ENCODE results near the gene LAMB3.

The LAMB3 gene

DNA sequence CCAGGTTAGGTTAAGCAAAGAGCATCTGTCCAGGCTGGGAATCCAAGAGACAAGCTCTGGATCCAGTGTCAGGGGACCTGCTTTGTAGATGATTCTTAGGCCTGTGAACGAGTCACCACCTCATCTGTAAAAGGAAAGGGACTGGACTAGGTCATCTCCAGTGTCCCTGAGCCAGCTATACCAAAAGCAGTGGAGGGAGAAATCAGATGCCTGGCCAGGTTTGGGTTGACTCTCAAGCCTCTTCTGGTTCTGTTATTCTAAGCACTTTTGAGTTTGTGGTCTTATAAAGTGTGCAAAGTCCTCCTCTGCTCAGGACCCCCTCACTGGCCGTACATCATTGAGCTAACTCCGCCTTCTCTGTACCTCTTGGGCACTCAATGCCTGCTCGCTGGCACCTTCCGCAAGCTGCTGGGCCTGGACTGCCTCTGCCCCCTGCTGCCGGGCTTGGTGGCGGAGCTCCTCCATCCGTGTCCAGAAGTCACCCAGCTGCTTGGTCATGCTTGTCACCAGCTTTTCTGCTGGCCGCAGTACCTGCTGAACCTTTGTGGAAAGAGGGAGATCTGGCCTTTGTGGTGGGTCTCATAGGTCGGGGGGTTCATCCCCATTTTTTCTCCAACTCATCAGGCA is 35.1 kb downstream of the LAMB3 start:
- DNase-seq: no peak

DNA sequence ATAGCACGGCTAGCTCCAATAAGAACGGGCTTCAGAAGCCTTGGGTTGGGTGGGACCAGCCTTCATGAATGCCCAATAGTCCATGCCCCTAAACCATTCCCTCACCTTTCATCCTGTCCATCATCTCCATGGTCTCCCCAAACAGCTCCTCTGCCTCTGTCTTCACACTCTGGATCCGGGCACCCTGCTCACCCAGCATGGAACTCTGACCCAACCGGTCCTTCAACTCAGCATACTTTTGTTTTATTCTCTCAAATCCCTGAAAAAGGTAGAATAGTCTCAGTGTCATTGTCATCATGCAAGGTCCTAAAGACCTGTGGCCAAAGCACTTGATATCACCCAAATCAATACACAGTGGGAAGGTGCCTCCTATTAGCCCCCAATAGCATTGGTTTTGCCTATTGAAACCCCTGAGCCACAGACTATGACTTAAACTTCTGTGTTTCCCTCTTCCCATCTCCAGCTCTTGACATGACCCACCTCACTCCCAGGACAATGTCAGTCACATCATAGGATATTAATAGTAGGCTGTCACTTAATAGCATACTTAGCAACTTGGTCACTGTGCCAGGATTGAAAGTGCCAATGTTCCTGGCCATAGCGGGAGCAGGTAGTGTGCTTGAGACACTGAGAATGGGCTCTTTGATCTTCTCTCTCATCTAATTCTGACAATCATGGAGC is 35.7 kb downstream of the LAMB3 start:
- DNase-seq: no peak

DNA sequence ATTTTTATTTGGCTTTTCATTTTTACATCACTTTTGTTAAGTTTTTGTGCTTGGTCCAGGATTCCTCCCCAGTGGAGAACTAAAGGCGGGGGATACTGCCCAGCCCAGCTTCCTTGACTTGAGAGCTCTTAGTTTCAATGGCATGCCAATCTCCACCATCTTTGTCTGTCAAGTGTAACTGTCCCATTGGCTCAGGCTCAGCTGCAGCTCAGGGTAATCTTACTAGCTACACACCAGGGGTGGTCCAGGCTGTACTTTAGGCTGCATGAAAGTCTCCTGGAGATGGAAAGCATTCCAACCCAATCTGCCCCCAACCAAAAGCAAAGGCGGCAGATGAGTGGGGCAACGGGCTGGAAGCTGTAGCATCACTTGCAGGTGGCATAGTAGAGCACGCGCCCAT is 37.3 kb downstream of the LAMB3 start:
- DNase-seq: no peak

DNA sequence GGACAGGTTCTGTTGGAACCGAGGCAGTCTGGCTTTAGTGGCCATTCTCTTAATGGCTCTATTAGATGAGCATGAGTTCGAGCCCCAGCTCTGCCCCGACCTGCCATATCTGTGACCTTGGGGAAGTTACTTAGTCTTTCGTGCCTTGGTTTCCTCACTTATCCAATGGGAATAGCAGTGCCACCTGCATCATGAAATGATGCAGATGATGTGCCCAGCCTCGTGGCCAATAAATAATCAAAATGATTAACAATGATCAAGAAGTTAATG is 38.1 kb downstream of the LAMB3 start:
- DNase-seq: no peak

DNA sequence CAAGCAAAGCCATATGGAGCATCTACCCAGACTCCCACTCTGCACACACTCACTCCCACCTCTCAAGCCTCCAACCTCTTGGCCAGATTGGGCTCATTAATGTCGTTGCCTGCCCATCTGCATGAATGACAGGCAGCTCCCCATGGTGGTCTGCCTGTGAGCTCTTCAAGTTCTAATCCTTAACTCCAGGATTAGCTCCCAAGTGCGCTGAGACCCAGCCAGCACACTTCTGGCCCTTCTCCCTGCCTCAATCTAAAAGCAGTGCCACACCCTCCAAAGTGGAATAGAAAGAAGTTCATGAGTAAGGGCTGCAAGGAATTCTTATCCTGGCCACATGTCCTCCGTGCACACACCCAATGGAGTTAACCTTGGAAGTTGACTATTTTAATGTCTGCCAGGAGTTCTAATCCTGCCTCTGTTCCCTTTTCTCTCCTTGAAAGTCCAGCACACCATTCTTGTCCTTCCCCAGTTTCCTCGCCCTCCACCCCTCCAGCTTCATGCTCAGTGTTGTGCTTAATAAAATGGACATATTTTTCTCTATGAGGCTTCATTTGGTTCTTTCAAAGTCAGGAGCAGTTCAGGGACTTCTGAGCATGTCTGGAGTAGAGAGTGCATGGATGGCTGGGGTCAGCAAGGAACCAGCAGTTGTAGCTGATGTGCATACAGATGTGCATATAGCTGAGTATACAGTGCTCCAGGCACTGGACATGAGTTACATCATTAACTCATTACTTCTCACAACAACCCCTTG is 38.6 kb downstream of the LAMB3 start:
- no peak for DNase-seq

DNA sequence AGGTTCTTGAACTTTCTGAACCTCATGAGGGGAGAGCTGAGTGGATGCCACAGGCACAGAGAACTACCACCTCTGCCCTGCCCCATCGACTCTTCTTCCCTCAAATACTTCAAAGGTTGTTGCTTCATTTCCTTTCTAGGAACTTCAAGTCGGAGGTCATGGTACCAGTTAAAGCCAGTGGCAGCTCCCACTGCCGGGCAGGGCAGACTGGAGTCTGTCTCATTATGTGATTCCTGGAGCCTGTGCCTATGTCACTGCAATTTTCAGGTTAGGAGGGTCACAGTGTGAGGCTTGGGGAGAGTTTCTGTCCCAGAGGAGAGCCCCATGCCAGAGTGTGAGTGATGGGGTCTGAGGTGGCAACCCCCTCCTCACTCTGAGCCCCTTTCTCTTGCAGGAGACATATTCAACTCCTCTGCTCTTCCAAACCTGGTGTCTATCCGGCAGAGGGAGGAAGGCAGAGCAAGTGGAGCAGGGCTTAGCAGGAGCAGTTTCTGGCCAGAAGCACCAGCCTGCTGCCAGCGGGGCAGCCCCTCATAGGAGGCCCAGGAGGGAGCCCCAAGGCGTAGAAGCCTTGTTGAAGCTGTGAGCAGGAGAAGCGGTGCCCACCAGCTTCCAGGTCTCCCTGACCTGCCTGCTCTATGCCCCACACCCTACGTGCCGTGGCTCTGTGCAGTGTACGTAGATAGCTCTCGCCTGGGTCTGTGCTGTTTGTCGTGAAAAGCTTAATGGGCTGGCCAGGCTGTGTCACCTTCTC is 39.4 kb downstream of the LAMB3 start:
- DNase-seq: no peak

DNA sequence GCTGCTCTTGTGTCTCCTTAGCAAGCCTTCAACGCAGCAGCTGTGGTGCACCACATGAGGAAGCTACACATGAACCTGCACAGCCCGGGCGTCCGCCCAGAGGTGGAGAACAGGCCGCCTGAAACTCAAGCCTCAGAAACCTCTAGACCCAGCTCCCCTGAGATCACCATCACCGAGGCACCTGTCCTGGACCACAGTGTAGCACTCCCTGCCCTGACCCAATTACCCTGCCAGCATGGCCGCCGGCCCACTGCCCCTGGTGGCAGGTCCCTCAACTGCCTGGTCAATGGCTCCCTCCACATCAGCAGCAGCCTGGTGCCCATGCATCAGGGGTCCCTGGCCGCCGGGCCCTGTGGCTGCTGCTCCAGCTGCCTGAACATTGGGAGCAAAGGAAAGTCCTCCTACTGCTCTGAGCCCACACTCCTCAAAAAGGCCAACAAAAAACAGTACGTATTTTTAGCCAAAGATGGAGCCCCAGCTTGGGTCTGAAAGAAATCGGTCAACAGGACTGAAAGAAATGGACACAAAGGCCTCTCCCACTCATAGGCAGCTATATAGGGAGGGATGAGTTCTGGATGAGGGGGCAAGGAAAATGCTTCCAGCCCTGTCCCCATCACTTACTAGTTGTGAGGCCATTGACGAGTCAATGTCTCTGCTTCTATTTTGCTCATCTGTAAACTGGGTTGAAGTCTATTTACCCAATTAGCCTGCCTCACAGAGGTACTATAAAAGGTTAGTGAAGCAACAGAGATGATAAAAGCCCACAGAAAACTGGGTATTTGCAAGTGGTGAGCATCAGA is 40.3 kb downstream of the LAMB3 start:
- no peak for DNase-seq

DNA sequence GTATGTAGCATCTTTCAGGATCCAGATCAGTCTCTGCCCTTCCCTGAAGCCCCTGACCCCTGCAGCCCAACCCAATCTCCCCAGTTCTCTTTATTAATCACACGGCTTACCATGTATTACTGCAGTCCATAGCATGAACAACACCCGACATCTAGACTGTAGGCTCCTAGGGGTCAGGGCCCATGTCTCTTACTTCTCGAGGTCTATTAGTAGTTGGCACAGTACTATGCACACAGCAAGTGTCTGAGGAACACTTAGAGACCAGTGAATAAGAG is 41.7 kb downstream of the LAMB3 start:
- no peak for DNase-seq

DNA sequence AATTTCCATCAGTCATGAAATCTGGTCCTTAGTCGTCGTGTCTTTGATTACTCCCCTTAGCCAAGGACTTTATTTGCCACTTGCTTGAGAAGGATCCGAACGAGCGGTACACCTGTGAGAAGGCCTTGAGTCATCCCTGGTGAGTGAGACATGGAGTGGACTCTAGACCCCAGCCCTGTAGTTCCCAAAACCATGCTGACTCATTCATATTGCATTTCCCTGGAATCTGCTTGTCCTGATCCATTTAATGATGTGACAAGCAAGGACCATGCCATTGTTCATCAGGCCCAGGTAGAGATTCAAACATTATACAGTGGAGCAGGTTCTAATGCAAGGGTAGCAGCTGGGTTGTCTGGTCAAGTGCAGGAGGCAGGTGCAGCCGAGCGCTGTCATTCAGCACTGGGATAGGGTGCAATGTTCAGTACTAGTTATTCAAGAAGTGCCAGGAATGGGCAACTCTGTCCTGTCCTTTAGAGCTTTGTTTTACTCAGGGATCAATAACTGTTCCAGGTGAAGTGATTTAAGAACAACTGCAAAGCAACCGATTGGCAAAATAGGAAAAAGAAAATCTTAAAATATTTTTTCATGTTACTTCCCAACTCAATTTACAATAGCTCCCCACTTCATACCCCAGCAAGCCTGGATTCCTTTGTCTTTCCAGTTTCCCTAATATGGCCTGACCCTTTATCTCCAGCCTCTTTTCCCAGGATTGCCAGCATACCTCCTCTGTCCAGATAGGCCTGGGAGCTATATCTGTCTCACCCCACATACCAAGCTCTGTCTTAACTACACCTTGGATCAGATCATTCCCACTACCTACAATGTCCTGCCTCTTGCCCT is 42.2 kb downstream of the LAMB3 start:
- no peak for DNase-seq

DNA sequence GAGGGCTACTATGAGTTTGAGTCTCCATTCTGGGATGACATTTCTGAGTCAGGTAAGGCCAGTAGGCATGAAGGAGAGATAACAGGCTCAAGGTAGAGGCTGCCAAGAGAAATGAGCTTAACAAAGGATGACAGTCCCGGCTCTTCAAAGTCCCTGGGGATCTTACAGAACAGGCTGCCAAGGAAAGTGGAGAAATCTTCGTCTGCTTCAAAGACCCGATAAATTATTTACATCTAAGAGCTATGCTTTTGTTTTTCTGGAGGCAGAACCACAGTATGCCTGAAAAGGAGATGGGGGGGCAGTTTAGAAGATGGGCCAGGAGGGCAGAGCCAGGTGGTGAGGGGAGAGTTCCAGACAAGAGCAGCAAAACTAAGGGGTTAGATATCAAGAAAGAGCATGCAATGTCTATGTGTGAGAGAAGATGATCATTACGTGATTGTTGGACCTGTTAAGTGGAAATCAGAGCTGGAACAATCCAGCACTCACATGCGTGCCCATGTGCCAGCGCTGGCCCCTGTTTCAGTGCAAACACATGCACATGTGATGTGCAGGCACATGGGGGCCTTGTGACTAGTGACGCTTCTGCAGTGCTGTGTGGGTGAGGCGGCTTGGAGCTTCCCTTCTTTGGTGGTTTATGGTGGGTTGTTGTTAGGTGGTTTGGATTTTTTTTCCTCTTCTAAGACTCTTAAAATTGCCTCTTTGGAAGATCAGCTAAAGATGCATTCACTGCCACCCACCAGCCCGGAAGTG is 43.0 kb downstream of the LAMB3 start:
- DNase-seq: no peak

DNA sequence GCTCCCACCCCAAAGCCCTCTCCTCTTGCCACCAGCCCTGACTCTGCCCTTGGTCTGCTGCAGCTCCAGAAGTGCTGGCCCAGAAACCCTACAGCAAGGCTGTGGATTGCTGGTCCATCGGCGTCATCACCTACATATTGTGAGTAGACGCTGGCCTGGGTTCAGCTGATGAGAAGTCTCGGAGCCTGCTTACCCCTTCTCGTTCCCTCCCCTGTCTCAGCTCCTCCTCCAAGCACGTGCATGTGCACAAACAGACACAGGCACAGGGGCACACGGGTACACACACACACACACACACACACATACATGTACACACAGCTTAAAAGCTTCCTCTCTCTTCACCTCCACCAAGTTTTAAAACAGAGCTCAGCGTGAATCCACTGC is 44.4 kb downstream of the LAMB3 start:
- no peak for DNase-seq

DNA sequence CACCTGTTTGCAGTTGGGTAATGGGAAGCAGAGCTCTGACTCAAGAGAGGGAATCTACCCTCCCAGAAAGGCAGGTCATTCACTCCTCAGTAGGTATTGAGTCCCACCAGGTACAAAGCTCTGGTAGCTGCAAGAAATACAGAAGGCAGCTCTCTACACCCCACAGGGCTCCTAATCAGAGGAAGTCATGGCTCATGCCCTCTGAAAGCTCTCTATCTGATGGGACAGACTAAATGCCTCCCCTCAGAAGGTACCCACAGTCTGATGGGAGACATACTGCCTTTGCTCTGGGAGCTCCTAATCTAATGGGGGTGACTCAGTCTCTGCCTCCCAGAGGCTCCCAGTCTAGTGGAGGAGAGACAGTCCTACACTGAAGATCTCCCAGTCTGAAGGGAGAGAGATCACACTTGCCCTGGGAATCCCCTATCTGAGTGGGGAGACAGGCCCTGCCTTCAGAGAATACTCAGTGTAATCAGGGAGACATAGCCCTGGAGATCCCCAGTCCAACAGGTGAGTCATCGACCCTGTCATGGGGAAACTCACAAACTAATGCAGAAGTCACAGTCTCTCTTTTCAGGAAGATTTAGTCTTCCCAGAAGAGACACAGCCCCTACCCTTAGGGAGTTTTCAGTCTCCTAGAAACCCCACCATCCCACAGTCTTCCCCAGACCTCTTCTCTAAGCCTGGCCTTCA is 45.0 kb downstream of the LAMB3 start:
- DNase-seq: no peak

DNA sequence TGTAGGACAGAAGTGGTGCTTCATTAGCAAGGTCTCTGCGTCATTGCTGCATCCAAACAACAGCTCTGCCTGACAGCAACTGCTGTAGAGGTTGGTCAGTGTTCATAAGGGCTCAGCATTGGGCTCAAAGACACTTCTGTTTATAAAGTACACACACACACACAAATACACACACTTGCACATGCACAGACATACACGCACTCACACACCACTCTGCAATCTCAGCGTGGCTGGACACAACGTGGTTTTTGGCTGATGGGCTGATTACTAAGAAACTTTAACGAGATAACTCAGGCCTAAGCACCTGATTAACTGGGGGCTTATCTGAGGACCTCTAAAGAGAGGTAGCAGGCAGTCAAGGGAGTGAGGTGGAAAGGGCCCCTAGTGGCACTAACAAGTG is 48.3 kb downstream of the LAMB3 start:
- no peak for DNase-seq

DNA sequence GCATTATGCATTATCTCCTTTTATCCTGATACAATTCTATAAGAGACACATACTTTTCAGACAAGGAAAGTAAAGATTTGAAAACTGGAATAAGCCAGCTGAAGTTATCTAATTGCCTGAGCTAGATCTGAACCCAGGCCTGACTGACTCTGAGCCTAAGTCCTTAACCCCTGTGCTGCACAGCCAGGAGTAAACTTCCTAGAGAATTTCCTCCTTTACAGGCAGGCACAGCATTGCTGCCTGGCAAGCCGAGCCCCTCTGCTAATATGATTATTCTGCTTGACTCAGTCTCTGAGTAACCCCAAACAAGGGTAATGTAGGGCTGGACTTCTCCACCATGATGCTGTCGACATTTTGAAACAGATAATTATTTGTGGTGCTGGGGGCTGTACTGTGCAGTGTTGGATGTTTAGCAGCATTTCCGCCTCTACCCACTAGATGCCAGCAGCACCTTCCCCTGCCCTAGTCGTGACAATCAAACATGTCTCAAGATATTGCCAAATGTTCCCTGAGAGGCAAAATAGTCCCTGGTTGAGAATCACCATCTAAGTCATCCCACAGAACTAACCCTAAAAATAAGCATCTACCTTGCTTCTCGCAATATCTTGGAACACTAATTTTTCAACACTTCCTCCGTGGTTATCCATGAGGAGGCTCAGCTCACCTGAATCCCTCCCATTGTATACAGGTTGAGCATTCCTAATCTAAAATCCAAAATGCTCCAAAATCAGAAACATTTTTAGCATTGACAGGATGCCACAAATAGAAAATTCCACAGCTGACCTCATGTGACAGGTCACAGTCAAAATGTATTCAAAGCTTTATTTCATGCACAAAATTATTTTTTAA is 50.2 kb downstream of the LAMB3 start:
- peak; percentile 13 for DNase-seq

DNA sequence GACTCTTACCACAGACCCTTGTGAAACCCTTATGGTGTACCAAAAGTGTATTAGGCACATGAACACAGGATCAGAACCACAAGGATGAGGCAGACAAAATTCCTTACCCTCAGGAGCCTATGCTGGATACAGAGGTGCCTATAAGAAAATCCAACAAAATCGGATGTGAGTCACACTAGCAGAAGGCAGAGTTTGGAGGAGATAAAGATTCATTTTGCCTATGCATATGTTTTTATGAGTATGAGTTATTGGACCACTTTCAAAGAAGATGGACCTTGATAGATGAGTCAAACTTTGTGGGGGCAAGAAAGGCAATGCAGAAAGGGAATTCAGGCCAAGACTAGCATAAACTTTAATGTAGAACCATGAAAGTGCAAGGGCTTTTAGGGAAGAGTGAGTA is 51.7 kb downstream of the LAMB3 start:
- DNase-seq: no peak

DNA sequence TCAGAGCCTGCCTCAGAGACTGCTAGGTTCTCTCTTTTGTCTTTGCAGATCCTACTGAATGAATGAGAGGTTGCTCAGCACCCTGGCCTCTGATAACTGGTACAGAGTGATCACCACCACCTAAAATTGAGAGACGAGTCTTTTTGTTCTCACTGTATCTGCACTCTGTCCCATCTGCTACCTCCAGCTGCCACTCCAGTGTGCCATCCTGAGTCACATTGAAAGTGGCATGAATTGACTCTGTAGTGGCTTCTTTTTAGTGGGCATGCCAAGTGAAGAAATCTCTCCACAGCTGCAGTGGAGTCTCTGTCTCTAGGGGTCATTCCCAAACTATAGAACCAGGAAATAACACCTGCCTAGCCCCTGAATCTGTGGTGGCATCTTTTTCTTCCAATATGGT is 54.0 kb downstream of the LAMB3 start:
- no peak for DNase-seq

DNA sequence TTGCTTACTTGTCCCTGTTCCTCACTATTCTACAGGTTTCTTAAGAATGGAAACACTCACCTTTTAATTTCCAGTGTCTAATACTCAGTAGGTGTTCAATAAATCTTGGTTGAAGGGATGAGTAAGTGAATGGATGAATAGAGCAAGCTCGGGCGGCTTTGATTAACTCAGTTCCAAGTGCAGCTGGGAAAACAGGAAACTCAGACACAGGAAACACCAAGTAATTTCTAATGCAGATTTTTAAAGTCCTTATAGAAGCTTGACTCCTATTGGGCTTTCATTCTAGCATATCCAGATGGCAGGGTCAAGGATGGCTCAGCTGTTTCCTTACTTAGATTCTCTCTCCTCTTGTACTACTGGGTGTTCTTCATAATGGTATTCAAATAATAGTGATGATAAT is 54.7 kb downstream of the LAMB3 start:
- no peak for DNase-seq

DNA sequence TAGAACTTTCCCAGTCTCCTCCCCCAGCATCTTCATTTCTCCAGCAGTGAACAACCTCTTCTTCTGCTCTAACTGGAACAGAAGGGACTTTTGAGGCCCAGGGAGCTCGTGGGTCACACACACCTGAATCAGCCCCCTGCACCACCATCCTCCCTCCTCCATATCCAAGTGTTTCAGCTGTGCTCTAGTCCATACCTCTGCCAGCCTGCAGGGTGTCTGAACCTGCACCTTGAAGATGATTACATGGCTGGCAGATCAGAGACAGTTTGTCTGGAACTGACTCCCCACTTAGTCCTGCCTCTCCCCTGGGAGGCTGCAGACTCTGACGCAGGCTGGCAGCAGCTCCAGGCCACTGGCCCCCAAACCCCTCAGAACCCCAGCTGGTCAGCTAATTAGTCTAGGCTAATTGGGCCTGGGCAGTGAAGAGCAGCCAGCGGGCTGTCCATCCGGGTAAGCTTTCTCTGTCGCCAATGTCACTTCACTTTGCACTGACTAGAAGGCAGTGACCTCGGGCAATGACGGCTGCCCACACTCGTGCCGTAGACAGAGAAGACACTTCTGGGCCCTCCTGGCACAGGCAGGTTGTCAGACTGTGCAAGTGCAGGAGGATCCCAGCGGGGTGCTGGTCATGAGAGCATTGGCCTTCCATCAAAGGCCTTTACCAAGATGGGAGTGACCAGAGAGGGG is 56.5 kb downstream of the LAMB3 start:
- no peak for DNase-seq

DNA sequence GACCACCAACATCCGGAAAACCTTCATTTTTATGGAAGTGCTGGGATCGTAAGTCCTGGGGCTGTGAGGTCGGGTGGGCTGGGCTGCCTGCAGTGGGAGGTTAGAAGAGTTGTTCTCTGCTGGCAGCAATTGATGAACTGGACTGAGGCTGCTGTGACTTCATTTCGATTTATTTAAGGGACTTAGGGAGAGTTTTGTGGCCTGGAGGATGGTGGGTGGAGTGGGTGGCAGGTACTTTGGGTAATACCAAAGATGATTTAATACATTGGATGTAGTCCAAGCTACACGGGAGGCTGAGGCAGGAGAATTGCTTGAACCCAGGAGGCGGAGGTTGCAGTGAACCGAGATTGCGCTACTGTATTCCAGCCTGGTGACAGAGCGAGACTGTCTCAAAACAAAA is 57.2 kb downstream of the LAMB3 start:
- DNase-seq: no peak

Measured in NCI-H1105 treated with DMSO at 0.1 percent for 48 hours (cell line).